Keratinocyte (primary cell): Measurements from ENCODE around the gene FNDC8. TPM values are rescaled to one million over a fixed set of nuclear protein-coding genes. Genes with fewer than 3 reads are reported as not detected.
A peak's percentile ranks its signal among the peaks of the same experiment; 100 is the strongest.

Experiments used
- DNase-seq: peaks from one replicate; pipeline ENCODE4 v3.0.0-alpha.2; 2011; ENCODE audit warnings: low read depth, missing footprints, low spot score
- FAIRE-seq: peaks from 2 replicates; lab custom pipeline; 2011; peaks lifted over from hg19 to GRCh38; lab: Jason Lieb, UNC
- H2AFZ ChIP-seq: 2 replicates; pipeline ENCODE4 v1.6.0; 2012; ENCODE audit warnings: low read length, control low read depth, inconsistent platforms; ENCODE audit not compliant: control insufficient read depth
- H3K27ac ChIP-seq: 2 replicates; pipeline ENCODE4 v1.5.1; 2011; ENCODE audit warnings: low read length; ENCODE audit not compliant: control insufficient read depth, insufficient read depth
- H3K27me3 ChIP-seq: 3 replicates; pipeline ENCODE4 v1.6.0; 2011; ENCODE audit warnings: low read length; ENCODE audit not compliant: control insufficient read depth, insufficient read depth; ENCODE audit errors: extremely low read depth
- H3K36me3 ChIP-seq, 2 experiments: 2 replicates in 1 of 2; 3 replicates in 1 of 2; pipeline ENCODE4 v1.5.1; 2011; ENCODE audit warnings: low read length in 2 of 2, mild to moderate bottlenecking in 1 of 2; ENCODE audit not compliant: control insufficient read depth in 2 of 2, insufficient read depth in 2 of 2; ENCODE audit errors: extremely low read depth in 1 of 2
- H3K4me1 ChIP-seq: 3 replicates; pipeline ENCODE4 v1.5.1; 2011; ENCODE audit warnings: low read length; ENCODE audit not compliant: control insufficient read depth, insufficient read depth; ENCODE audit errors: extremely low read depth
- H3K4me2 ChIP-seq: 3 replicates; pipeline ENCODE4 v1.6.0; 2011; ENCODE audit warnings: low read depth, low read length; ENCODE audit not compliant: control insufficient read depth, insufficient read depth; ENCODE audit errors: extremely low read depth
- H3K4me3 ChIP-seq, 3 experiments: fragments of 200-600 bp in 1 of 3; sonication (generic) in 1 of 3; 2 replicates in 2 of 3; 3 replicates in 1 of 3; pipeline ENCODE4 v1.5.1; 2011 to 2016; ENCODE audit warnings: low read length in 3 of 3, mild to moderate bottlenecking in 3 of 3, control low read depth in 2 of 3, inconsistent platforms in 1 of 3, low read depth in 1 of 3, mixed read lengths in 1 of 3, mixed run types in 1 of 3, moderate library complexity in 1 of 3; ENCODE audit not compliant: control insufficient read depth in 2 of 3, insufficient read depth in 2 of 3; ENCODE audit errors: extremely low read depth in 1 of 3
- H3K79me2 ChIP-seq: 2 replicates; pipeline ENCODE4 v1.6.0; 2012; ENCODE audit warnings: low read length; ENCODE audit not compliant: control insufficient read depth, insufficient read depth
- H3K9ac ChIP-seq: 3 replicates; pipeline ENCODE4 v1.6.0; 2011; ENCODE audit warnings: low read length; ENCODE audit not compliant: control insufficient read depth, insufficient read depth; ENCODE audit errors: extremely low read depth
- H3K9me1 ChIP-seq: 3 replicates; pipeline ENCODE4 v1.6.0; 2011; ENCODE audit warnings: low read length; ENCODE audit not compliant: control insufficient read depth, insufficient read depth; ENCODE audit errors: extremely low read depth
- H3K9me3 ChIP-seq: 2 replicates; pipeline ENCODE4 v1.5.1; 2012; ENCODE audit warnings: low read depth, low read length; ENCODE audit not compliant: control insufficient read depth
- H4K20me1 ChIP-seq: 3 replicates; pipeline ENCODE4 v1.6.0; 2011; ENCODE audit warnings: low read length; ENCODE audit not compliant: control insufficient read depth, insufficient read depth; ENCODE audit errors: extremely low read depth
- EZH2 ChIP-seq: IDR thresholded peaks from one replicate; pipeline ENCODE4 v1.6.1; 2012; ENCODE audit warnings: inconsistent platforms, mild to moderate bottlenecking, low read length, moderate library complexity
- dilution Hi-C: fragments of 300-500 bp; cut with MboI; formaldehyde crosslinking; loops from one replicate; pipeline ENCODE4 v1.7.0; 2020; ENCODE audit warnings: low sequenced_read_pairs; ENCODE audit not compliant: extremely low pct_ligation_motif_present
- polyA plus RNA-seq, 5 experiments: library from polyadenylated mRNA; depleted of rRNA in 3 of 5; stranded (reverse) in 3 of 5; stranded (forward) in 1 of 5; unstranded in 1 of 5; fragments of >200 nt; gene quantifications; 1 replicate in 1 of 5; 2 replicates in 3 of 5; 3 replicates in 1 of 5; pipeline versions ENCODE4 v1.2.1 to v1.2.3, GENCODE V29; 2011 to 2012; ENCODE audit warnings: missing spikeins in 2 of 5, low read depth in 1 of 5, low replicate concordance in 1 of 5
- TF ChIP-seq, protein P1 (sequence below), 3 experiments: IDR thresholded peaks in 1 of 3; conservative IDR thresholded peaks in 1 of 3; optimal IDR thresholded peaks in 1 of 3; 2 replicates in 2 of 3; 3 replicates in 1 of 3; pipeline versions ENCODE3 to v1.5.1; 2011; ENCODE audit warnings: low read length in 3 of 3, mild to moderate bottlenecking in 3 of 3, moderate library complexity in 2 of 3, control low read depth in 1 of 3, inconsistent platforms in 1 of 3; ENCODE audit not compliant: insufficient read depth in 2 of 3; ENCODE audit errors: extremely low read depth in 1 of 3

Gene FNDC8
- polyA plus RNA-seq, 1 donor (not counting 4 experiments of a cell fraction or from before 2014, with no cell fraction given) = not detected

- FAIRE-seq = no peak
- Histone ChIP-seq H3K4me1 (peaks cover 15% of the 10 kb centered on the region), H3K4me2 (no peak overlapping the region), H2AFZ (no peak overlapping the region), H3K27me3 (no peaks in the 10 kb centered on the region), H3K36me3 (no peaks in the 10 kb centered on the region), H3K4me3 (no peak overlapping the region), H3K79me2 (no peaks in the 10 kb centered on the region), H3K9ac (no peak overlapping the region), H3K9me1 (no peaks in the 10 kb centered on the region), H4K20me1 (no peaks in the 10 kb centered on the region), H3K9me3 (no peaks in the 10 kb centered on the region), H3K27ac (no peak overlapping the region)
- TF ChIP-seq, protein P1, sequence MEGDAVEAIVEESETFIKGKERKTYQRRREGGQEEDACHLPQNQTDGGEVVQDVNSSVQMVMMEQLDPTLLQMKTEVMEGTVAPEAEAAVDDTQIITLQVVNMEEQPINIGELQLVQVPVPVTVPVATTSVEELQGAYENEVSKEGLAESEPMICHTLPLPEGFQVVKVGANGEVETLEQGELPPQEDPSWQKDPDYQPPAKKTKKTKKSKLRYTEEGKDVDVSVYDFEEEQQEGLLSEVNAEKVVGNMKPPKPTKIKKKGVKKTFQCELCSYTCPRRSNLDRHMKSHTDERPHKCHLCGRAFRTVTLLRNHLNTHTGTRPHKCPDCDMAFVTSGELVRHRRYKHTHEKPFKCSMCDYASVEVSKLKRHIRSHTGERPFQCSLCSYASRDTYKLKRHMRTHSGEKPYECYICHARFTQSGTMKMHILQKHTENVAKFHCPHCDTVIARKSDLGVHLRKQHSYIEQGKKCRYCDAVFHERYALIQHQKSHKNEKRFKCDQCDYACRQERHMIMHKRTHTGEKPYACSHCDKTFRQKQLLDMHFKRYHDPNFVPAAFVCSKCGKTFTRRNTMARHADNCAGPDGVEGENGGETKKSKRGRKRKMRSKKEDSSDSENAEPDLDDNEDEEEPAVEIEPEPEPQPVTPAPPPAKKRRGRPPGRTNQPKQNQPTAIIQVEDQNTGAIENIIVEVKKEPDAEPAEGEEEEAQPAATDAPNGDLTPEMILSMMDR (optimal IDR thresholded peaks at IDR 0.05 in 1 of 3, IDR thresholded peaks at IDR 0.05 in 1 of 3, conservative IDR thresholded peaks at IDR 0.05 in 1 of 3; ENCODE audit: extremely low read depth in 1 of 3, insufficient read depth in 2 of 3, low read length in 3 of 3) = no peak
- no peak for TF ChIP-seq EZH2
- dilution Hi-C loops = no loop called here
- no peak for DNase-seq
These were observed 45.6 kb downstream of the FNDC8 start for GRCh38 chr17:35167046-35167445.

- Histone ChIP-seq H3K36me3 (no peaks in the 10 kb centered on the region), H3K4me3 (no peak overlapping the region), H2AFZ (no peak overlapping the region), H3K9ac (no peak overlapping the region), H3K4me1 (peaks cover 15% of the 10 kb centered on the region), H3K79me2 (no peaks in the 10 kb centered on the region), H3K9me3 (no peaks in the 10 kb centered on the region), H3K27me3 (no peaks in the 10 kb centered on the region), H3K4me2 (no peak overlapping the region), H4K20me1 (no peaks in the 10 kb centered on the region), H3K27ac (no peak overlapping the region), H3K9me1 (no peaks in the 10 kb centered on the region)
- DNase-seq (peak; percentile 32), FAIRE-seq (no peak)
- dilution Hi-C loops = no loop called here
- no peak for TF ChIP-seq EZH2
- TF ChIP-seq, protein P1 (optimal IDR thresholded peaks at IDR 0.05 in 1 of 3, IDR thresholded peaks at IDR 0.05 in 1 of 3, conservative IDR thresholded peaks at IDR 0.05 in 1 of 3; ENCODE audit: extremely low read depth in 1 of 3, insufficient read depth in 2 of 3, low read length in 3 of 3) = no peak
These were observed 46.3 kb downstream of the FNDC8 start for GRCh38 chr17:35167666-35168065.
